Measurements from ENCODE around the gene SSRP1. TPM values are rescaled to one million over a fixed set of nuclear protein-coding genes. Genes with fewer than 3 reads are reported as not detected.

The SSRP1 gene
- total RNA-seq, 4 donors from 2014 or later: 51.0 to 67.5 (median 56.5) TPM

DNA sequence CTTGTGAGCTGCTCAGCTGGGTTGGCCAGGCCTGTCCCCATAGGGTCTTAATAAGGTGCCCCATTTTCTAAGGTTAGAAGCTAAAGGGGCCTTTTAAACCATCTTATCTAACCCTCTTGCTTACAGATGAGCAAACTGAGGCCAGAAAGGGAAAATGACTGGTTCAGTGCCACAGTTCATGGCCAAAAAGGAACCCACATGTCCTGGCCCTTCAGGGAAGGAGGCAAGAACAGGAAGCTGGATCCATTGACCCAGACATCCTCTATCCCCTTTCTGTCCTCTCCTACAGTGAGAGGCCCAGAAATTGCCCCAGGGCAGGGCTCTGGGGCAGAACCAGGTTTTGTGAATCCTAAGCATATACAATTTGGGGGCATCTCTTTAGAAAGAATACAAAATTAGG lies 35.2 kb upstream of the SSRP1 start:
- TF ChIP-seq, protein P1, sequence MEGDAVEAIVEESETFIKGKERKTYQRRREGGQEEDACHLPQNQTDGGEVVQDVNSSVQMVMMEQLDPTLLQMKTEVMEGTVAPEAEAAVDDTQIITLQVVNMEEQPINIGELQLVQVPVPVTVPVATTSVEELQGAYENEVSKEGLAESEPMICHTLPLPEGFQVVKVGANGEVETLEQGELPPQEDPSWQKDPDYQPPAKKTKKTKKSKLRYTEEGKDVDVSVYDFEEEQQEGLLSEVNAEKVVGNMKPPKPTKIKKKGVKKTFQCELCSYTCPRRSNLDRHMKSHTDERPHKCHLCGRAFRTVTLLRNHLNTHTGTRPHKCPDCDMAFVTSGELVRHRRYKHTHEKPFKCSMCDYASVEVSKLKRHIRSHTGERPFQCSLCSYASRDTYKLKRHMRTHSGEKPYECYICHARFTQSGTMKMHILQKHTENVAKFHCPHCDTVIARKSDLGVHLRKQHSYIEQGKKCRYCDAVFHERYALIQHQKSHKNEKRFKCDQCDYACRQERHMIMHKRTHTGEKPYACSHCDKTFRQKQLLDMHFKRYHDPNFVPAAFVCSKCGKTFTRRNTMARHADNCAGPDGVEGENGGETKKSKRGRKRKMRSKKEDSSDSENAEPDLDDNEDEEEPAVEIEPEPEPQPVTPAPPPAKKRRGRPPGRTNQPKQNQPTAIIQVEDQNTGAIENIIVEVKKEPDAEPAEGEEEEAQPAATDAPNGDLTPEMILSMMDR (IDR thresholded peaks at IDR 0.05): no peak
- TF ChIP-seq EP300 (IDR thresholded peaks at IDR 0.05) (no peak), POLR2A (IDR thresholded peaks at IDR 0.05) (no peak)
- no peak for DNase-seq (ENCODE audit: low spot score in 2 of 2)
- Histone ChIP-seq H3K36me3 (no peaks in the 10 kb centered on the region), H3K27me3 (no peaks in the 10 kb centered on the region), H3K27ac (no peak overlapping the region), H3K9me3 (peaks cover 0 to 3% (median 0%) of the 10 kb centered on the region in 4 donors), H3K4me3 (no peak overlapping the region), H3K4me1 (no peaks in the 10 kb centered on the region)

DNA sequence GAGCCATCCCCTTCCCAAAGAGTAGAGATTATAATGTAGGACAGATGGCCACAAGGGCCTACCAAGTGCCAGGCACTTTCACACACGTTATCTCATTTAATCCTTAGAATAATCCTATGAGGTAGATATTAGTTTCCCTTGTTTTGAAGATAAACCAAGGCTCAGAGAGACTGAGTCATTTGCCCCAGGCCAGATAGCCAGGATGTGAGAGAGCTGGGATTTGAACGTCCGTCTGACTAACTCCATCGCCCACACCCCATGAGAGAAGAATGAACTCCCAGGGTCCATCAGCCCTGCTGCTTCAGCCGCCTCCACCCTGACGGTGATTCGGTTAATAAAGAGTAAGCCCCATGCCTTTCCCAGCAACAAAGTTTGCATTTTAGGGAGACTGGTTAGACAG lies 34.6 kb upstream of the SSRP1 start:
- DNase-seq (ENCODE audit: low spot score in 2 of 2): no peak
- 67 to 73% methylated on average over 7 of the region's 7 CpGs for WGBS, 2 donors
- TF ChIP-seq POLR2A (IDR thresholded peaks at IDR 0.05) (no peak), EP300 (IDR thresholded peaks at IDR 0.05) (no peak)
- TF ChIP-seq, protein P1 (IDR thresholded peaks at IDR 0.05): no peak
- H3K4me3 ChIP-seq: no peak overlapping the region
- peaks cover 0 to 3% (median 0%) of the 10 kb centered on the region in 4 donors for H3K9me3 ChIP-seq
- no peaks in the 10 kb centered on the region for H3K4me1 ChIP-seq
- H3K36me3 ChIP-seq: no peaks in the 10 kb centered on the region
- H3K27ac ChIP-seq: no peak overlapping the region
- no peaks in the 10 kb centered on the region for H3K27me3 ChIP-seq

DNA sequence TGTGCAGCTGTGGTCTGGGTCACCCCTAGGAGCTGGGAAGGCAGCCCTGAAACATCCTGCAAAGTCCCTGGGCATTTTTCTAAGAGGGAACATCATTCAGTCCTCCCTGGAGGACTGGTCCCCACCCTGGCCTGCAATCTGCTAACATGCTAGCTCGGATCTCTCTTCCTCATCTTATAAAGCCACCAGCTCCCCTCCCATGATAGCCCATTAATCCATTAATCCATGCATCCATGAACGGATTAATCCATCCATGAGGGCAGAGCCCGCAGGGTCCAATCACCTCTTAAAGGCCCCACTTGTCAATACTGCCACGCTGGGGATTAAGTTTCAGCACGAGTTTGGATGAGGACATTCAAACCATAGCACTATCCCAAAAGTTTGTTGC lies 33.1 kb upstream of the SSRP1 start:
- WGBS, 2 donors: 79 to 80% methylated on average over 5 of the region's 5 CpGs
- no peaks in the 10 kb centered on the region for H3K36me3 ChIP-seq
- DNase-seq (ENCODE audit: low spot score in 2 of 2): no peak
- no peaks in the 10 kb centered on the region for H3K27me3 ChIP-seq
- no peak overlapping the region for H3K27ac ChIP-seq
- no peaks in the 10 kb centered on the region for H3K4me1 ChIP-seq
- TF ChIP-seq EP300 (IDR thresholded peaks at IDR 0.05) (no peak), POLR2A (IDR thresholded peaks at IDR 0.05) (no peak)
- TF ChIP-seq, protein P1 (IDR thresholded peaks at IDR 0.05): no peak
- no peak overlapping the region for H3K4me3 ChIP-seq
- H3K9me3 ChIP-seq: peaks cover 0 to 3% (median 0%) of the 10 kb centered on the region in 4 donors

DNA sequence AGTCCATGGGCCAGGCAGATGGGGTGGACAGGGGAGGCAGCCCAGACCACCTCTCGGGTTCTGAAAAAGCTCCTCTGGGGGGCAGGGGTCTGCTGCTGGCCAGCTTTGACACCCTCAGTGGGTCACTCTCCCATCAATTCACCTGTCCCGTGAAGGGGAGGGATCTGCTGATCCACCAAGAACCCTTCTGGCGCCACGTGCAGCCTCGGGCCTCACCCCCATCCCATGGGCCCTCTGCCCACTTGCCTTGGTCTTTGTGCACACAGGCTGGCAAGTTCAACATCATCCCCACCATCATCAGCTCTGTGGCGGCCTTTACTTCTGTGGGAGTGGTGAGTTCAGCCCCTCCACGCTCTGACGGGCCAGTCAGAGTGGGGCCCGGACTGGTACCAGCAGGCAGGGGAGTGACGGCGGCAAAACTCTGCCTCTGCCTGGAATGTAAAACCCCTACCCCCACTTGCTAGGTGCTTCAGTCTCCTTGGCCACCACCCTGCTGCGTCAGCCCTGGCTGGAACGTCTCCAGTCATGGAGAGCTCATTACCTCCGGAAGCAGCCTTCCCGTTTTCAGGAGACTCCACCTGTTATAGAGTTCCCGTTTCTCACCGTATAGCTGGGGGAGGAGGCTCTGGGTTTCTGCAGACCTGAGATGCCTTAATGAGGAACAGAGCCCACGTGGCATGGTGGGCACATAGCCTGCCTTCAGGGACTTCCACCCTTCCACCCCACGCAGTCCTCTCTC lies 32.6 kb upstream of the SSRP1 start:
- 52 to 78% methylated on average over 18 to 19 of the region's 19 CpGs for WGBS, 2 donors
- Histone ChIP-seq H3K27me3 (no peaks in the 10 kb centered on the region), H3K36me3 (no peaks in the 10 kb centered on the region)

DNA sequence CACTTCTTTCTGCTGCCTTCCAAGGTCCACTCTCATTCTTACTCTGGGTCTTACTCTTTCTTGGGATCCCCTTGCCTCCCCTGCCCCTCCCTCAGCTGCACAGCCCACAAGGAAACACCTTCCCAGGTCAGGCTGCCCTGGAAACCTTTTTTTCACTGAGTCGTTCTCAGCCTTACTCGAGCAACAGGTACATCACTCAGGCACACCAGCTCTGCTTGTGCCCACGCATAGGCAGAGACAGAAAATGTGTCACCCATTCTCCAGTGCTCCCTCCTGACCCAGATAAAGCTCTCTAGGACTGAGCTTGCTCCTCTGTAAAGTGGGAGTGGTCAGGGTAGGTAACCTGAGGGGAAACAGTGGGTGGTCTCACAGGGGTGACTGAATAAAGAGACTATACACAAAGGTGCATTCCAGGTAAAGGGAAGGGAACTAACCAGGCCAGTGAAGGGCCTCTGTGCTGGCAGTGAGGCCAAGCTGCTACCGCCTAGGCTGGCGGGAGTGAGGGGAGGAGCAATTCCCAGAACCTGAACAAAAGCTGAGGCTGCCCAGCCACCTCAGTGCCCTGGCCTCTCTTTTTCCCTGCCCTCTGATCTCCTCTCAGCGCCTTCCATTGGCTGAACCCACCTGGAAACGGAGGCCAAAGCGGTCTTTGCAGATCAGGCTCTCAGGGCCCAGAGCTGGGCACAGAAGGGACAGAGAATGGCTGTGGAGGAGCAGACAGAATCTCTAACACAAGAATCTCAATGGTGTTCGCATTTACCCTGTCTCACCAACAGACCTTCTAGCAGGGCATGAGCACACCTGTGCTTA lies 29.4 kb upstream of the SSRP1 start:
- Histone ChIP-seq H3K4me1 (no peaks in the 10 kb centered on the region), H3K27me3 (no peaks in the 10 kb centered on the region), H3K4me3 (no peak overlapping the region), H3K36me3 (no peaks in the 10 kb centered on the region), H3K9me3 (no peaks in the 10 kb centered on the region), H3K27ac (no peak overlapping the region)
- no peak for DNase-seq (ENCODE audit: low spot score in 2 of 2)
- 74% methylated on average over 9 of the region's 9 CpGs for WGBS, 2 donors
- TF ChIP-seq EP300 (IDR thresholded peaks at IDR 0.05) (no peak), POLR2A (IDR thresholded peaks at IDR 0.05) (no peak)
- TF ChIP-seq, protein P1 (IDR thresholded peaks at IDR 0.05): no peak

More for the DNA sequence above, 32.6 kb upstream of the SSRP1 start:
- no peaks in the 10 kb centered on the region for H3K4me1 ChIP-seq
- H3K27ac ChIP-seq: no peak overlapping the region
- DNase-seq (ENCODE audit: low spot score in 2 of 2): no peak
- peaks cover 0 to under 1% (median 0%) of the 10 kb centered on the region in 4 donors for H3K9me3 ChIP-seq
- no peak for TF ChIP-seq EP300 (IDR thresholded peaks at IDR 0.05)
- no peak overlapping the region for H3K4me3 ChIP-seq

All from tibial nerve (tissue), 4 donors.